BJ (cell line): ENCODE measurements around the gene TNXB. TPM values are rescaled to one million over a fixed set of nuclear protein-coding genes. Genes with fewer than 3 reads are reported as not detected.
A peak's percentile ranks its signal among the peaks of the same experiment; 100 is the strongest.

Source experiments
- CTCF ChIA-PET: fragments of 350-600 bp; formaldehyde crosslinking; extraction: SDS; loops from one replicate; lab custom pipeline; 2021; ENCODE audit warnings: antibody characterized with exemption, inconsistent platforms; lab: Yijun Ruan, JAX
- POLR2A ChIA-PET: fragments of 300-600 bp; sonication (Branson Sonifier 250); formaldehyde crosslinking; extraction: SDS; loops from one replicate; lab custom pipeline; 2021; ENCODE audit warnings: antibody characterized with exemption; lab: Charles Lee
- DNase-seq: peaks from one replicate; pipeline ENCODE4 v3.0.0-alpha.2; 2011; ENCODE audit warnings: low read depth
- H3K27me3 ChIP-seq: 2 replicates; pipeline ENCODE4 v1.6.0; 2011; ENCODE audit warnings: low read length; ENCODE audit not compliant: control insufficient read depth, insufficient read depth
- H3K36me3 ChIP-seq: 2 replicates; pipeline ENCODE4 v1.5.1; 2011; ENCODE audit warnings: low read length; ENCODE audit not compliant: control insufficient read depth, insufficient read depth
- H3K4me3 ChIP-seq: 2 replicates; pipeline ENCODE4 v1.5.1; 2011; ENCODE audit warnings: low read depth, mild to moderate bottlenecking, control low read depth, low read length
- polyA plus RNA-seq: library from polyadenylated mRNA; depleted of rRNA; stranded (reverse); fragments of >200 nt; gene quantifications from 2 replicates; pipeline ENCODE4 v1.2.3, GENCODE V29; 2011
- TF ChIP-seq, protein P1 (sequence below): IDR thresholded peaks from 2 replicates; pipeline ENCODE4 v1.5.1; 2011; ENCODE audit warnings: low read depth, mild to moderate bottlenecking, control low read depth, inconsistent platforms, low read length, moderate library complexity; ENCODE audit not compliant: insufficient read depth

Gene TNXB
- polyA plus RNA-seq, 1 experiment = 0.60 TPM

GRCh38 chr6:32084780-32085179 is 24.4 kb downstream of the TNXB start:
- Histone ChIP-seq H3K36me3 (no peaks in the 10 kb centered on the region), H3K4me3 (no peak overlapping the region), H3K27me3 (peaks cover 26% of the 10 kb centered on the region)
- DNase-seq = no peak
- TF ChIP-seq, protein P1, sequence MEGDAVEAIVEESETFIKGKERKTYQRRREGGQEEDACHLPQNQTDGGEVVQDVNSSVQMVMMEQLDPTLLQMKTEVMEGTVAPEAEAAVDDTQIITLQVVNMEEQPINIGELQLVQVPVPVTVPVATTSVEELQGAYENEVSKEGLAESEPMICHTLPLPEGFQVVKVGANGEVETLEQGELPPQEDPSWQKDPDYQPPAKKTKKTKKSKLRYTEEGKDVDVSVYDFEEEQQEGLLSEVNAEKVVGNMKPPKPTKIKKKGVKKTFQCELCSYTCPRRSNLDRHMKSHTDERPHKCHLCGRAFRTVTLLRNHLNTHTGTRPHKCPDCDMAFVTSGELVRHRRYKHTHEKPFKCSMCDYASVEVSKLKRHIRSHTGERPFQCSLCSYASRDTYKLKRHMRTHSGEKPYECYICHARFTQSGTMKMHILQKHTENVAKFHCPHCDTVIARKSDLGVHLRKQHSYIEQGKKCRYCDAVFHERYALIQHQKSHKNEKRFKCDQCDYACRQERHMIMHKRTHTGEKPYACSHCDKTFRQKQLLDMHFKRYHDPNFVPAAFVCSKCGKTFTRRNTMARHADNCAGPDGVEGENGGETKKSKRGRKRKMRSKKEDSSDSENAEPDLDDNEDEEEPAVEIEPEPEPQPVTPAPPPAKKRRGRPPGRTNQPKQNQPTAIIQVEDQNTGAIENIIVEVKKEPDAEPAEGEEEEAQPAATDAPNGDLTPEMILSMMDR = no peak
- CTCF ChIA-PET = interaction anchor here (1.3 to 1.4 kb wide), 2 partner anchors 30 to 37 kb away, joined by 5 to 7 read pairs; no protein-coding TSS in a partner anchor
- POLR2A ChIA-PET = no interaction called here

GRCh38 chr6:32083812-32084768 is 25.0 kb downstream of the TNXB start:
- POLR2A ChIA-PET = no interaction called here
- DNase-seq = no peak

DNA sequence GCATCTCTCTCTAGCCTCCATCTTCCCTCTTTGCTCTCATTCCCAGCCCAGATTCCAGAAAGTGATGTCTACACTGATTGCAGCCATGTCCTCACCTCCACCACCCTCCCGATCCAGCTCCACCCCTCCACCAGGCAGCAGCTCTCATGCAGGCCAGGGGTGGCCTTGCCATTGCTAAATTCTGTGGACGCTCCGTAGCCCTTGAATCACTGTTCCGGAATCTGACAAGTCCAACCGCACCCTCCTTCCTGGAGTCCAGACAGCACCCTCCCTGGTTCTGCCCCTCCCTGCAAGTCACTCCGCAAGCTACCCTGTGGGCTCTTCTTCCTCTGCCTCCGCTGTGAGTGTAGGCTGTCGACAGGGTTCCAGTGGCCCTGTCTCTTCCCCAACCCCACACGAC is 26.2 kb downstream of the TNXB start:
- peak; percentile 66 for DNase-seq
- H3K27me3 ChIP-seq = peaks cover 9% of the 10 kb centered on the region
- no peaks in the 10 kb centered on the region for H3K36me3 ChIP-seq
- H3K4me3 ChIP-seq = no peak overlapping the region
- POLR2A ChIA-PET = interaction anchor here (0.7 kb wide), 1 partner anchor 131 kb away, joined by 3 read pairs; no protein-coding TSS in a partner anchor
- TF ChIP-seq, protein P1 = no peak
- CTCF ChIA-PET = interaction anchor here (0.6 to 1.9 kb wide), 6 partner anchors 10 to 140 kb away, joined by 3 to 6 read pairs (median 4); no protein-coding TSS in a partner anchor

More at GRCh38 chr6:32083812-32084768, 25.0 kb downstream of the TNXB start:
- H3K27me3 ChIP-seq = peaks cover 19% of the 10 kb centered on the region
- no peak overlapping the region for H3K4me3 ChIP-seq
- H3K36me3 ChIP-seq = no peaks in the 10 kb centered on the region
- TF ChIP-seq, protein P1 = no peak
- CTCF ChIA-PET = interaction anchor here (0.6 to 1.9 kb wide), 6 partner anchors 9 to 139 kb away, joined by 3 to 7 read pairs (median 3); no protein-coding TSS in a partner anchor

DNA sequence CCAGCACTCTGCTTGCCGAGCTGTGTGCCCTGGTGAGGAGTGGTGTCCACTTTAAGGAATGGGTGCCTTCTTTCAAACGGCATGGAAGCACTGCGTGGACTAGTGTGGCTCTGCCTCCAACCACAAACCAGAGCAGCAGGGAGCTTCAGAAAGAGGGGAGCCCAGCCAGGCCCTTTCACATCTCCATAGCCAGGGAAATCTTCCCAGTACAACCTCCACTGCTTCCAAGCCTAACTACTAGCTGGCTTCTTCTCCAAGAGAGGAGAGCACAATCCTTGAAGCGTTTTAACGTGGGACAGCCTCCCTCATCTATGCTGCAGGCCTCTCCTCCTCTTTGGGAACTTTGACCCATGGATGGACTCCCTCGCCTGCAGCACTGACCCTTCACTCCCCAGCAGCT is 26.7 kb downstream of the TNXB start:
- Histone ChIP-seq H3K27me3 (peaks cover 8% of the 10 kb centered on the region), H3K4me3 (no peak overlapping the region), H3K36me3 (no peaks in the 10 kb centered on the region)
- CTCF ChIA-PET = interaction anchor here (0.8 to 1.9 kb wide), 5 partner anchors 14 to 113 kb away, joined by 3 to 6 read pairs (median 5); no protein-coding TSS in a partner anchor
- TF ChIP-seq, protein P1 = no peak
- POLR2A ChIA-PET = no interaction called here
- DNase-seq = no peak
